Measurements from ENCODE around the gene SLC38A3. TPM values are rescaled to one million over a fixed set of nuclear protein-coding genes. Genes with fewer than 3 reads are reported as not detected.

SLC38A3 gene
- total and polyA plus RNA-seq, 2 donors (not counting 3 experiments of a cell fraction or from before 2014, with no cell fraction given): 0.60 to 1.1 TPM

MicroRNAs encoded within 50 kb of the gene (microRNA counts, 767-probe panel; counts per million panel counts)
- microRNA hsa-miR-566: 723 counts per million, percentile 96 among the panel's probes with 10 or more counts

Small RNA genes within 50 kb of the gene (microRNA-seq; reads per million reads assigned to microRNA genes)
- not detected for gene MIR566 (ENCODE audit: borderline number of aligned reads, borderline replicate concordance)
- not detected for gene MIR5787 (ENCODE audit: borderline number of aligned reads, borderline replicate concordance)

Small RNA genes within 50 kb of the gene (small RNA-seq; reads per million reads assigned to genes)
- gene MIR566 (ENCODE audit: insufficient read depth, insufficient read length, low read depth, low replicate concordance): not detected
- gene MIR5787 (ENCODE audit: insufficient read depth, insufficient read length, low read depth, low replicate concordance): not detected

Other genes with a start within 250 kb of the SLC38A3 start
- gene RBM5, start 116.4 kb upstream of the SLC38A3 start, total RNA-seq: 188 and 190 TPM in 2 replicates
- gene RBM5, start 116.4 kb upstream of the SLC38A3 start, polyA plus RNA-seq: 218 and 281 TPM in 2 replicates
- 99.1 and 143 TPM in 2 replicates for gene SEMA3F, start 49.9 kb upstream of the SLC38A3 start, total RNA-seq
- gene SEMA3F, start 49.9 kb upstream of the SLC38A3 start, polyA plus RNA-seq: 64.8 and 65.8 TPM in 2 replicates
- 0.77 and 0.78 TPM in 2 replicates for gene GNAT1, start 13.7 kb upstream of the SLC38A3 start, total RNA-seq
- 0.05 TPM in 1 of 2 replicates, not detected in the other for gene GNAT1, start 13.7 kb upstream of the SLC38A3 start, polyA plus RNA-seq
- 767 and 773 TPM in 2 replicates for gene GNAI2, start 30.9 kb downstream of the SLC38A3 start, total RNA-seq
- 1,875 and 2,290 TPM in 2 replicates for gene GNAI2, start 30.9 kb downstream of the SLC38A3 start, polyA plus RNA-seq
- 0.97 and 1.5 TPM in 2 replicates for gene SEMA3B, start 63.9 kb downstream of the SLC38A3 start, total RNA-seq
- gene SEMA3B, start 63.9 kb downstream of the SLC38A3 start, polyA plus RNA-seq: 1.2 and 1.4 TPM in 2 replicates
- not detected in 2 replicates for gene LSMEM2, start 73.8 kb downstream of the SLC38A3 start, total RNA-seq
- not detected in 2 replicates for gene LSMEM2, start 73.8 kb downstream of the SLC38A3 start, polyA plus RNA-seq
- gene IFRD2, start 87.2 kb downstream of the SLC38A3 start, total RNA-seq: 109 and 111 TPM in 2 replicates
- 99.4 and 101 TPM in 2 replicates for gene IFRD2, start 87.2 kb downstream of the SLC38A3 start, polyA plus RNA-seq
- 3.8 and 4.8 TPM in 2 replicates for gene HYAL3, start 94.1 kb downstream of the SLC38A3 start, total RNA-seq
- gene HYAL3, start 94.1 kb downstream of the SLC38A3 start, polyA plus RNA-seq: 11.5 and 12.8 TPM in 2 replicates
- gene NAA80, start 94.1 kb downstream of the SLC38A3 start, total RNA-seq: 9.0 and 9.7 TPM in 2 replicates
- gene NAA80, start 94.1 kb downstream of the SLC38A3 start, polyA plus RNA-seq: 13.1 and 17.7 TPM in 2 replicates
- 1.6 and 2.2 TPM in 2 replicates for gene HYAL1, start 98.3 kb downstream of the SLC38A3 start, total RNA-seq
- gene HYAL1, start 98.3 kb downstream of the SLC38A3 start, polyA plus RNA-seq: 3.3 and 3.8 TPM in 2 replicates
- 266 and 279 TPM in 2 replicates for gene HYAL2, start 117.5 kb downstream of the SLC38A3 start, total RNA-seq
- 970 and 1,145 TPM in 2 replicates for gene HYAL2, start 117.5 kb downstream of the SLC38A3 start, polyA plus RNA-seq
- 30.0 and 31.0 TPM in 2 replicates for gene TUSC2, start 123.0 kb downstream of the SLC38A3 start, total RNA-seq
- 84.8 and 89.0 TPM in 2 replicates for gene TUSC2, start 123.0 kb downstream of the SLC38A3 start, polyA plus RNA-seq
- gene RASSF1, start 135.6 kb downstream of the SLC38A3 start, total RNA-seq: 27.0 and 31.9 TPM in 2 replicates
- gene RASSF1, start 135.6 kb downstream of the SLC38A3 start, polyA plus RNA-seq: 52.2 and 59.7 TPM in 2 replicates
- gene ZMYND10, start 140.5 kb downstream of the SLC38A3 start, total RNA-seq: 0.38 and 0.51 TPM in 2 replicates
- gene ZMYND10, start 140.5 kb downstream of the SLC38A3 start, polyA plus RNA-seq: 0.25 and 0.33 TPM in 2 replicates
- 13.4 and 14.5 TPM in 2 replicates for gene NPRL2, start 145.5 kb downstream of the SLC38A3 start, total RNA-seq
- gene NPRL2, start 145.5 kb downstream of the SLC38A3 start, polyA plus RNA-seq: 30.6 and 33.5 TPM in 2 replicates
- 13.6 and 16.3 TPM in 2 replicates for gene CYB561D2, start 145.6 kb downstream of the SLC38A3 start, total RNA-seq
- 46.0 and 55.8 TPM in 2 replicates for gene CYB561D2, start 145.6 kb downstream of the SLC38A3 start, polyA plus RNA-seq
- gene TMEM115, start 154.2 kb downstream of the SLC38A3 start, total RNA-seq: 43.2 and 44.7 TPM in 2 replicates
- gene TMEM115, start 154.2 kb downstream of the SLC38A3 start, polyA plus RNA-seq: 65.5 and 90.1 TPM in 2 replicates